NCI-H526 (cell line): ENCODE measurements around the gene GEMIN7.
A peak's percentile ranks its signal among the peaks of the same experiment; 100 is the strongest.

Source experiments
- DNase-seq, 2 experiments: peaks; one replicate each; lab custom pipeline; 2025; lab: John Stamatoyannopoulos, UW

The GEMIN7 gene

GRCh38 chr19:45079063-45079910 is at the start of gene GEMIN7:
Gene GEMIN7, plus strand, starts transcription at chr19:45079260. Its CDS starts 10,855 bp downstream, at chr19:45090115.
- peak; percentile 34 to 88 for DNase-seq

- DNase-seq, result no peak
Measured at GRCh38 chr19:45030825-45031224, 48.2 kb upstream of the GEMIN7 start.

- DNase-seq, result no peak
Measured at GRCh38 chr19:45032421-45032820, 46.6 kb upstream of the GEMIN7 start.

GRCh38 chr19:45035755-45036154 is 43.3 kb upstream of the GEMIN7 start:
- DNase-seq, result no peak

- DNase-seq, result no peak
Measured at GRCh38 chr19:45037393-45038169, 41.5 kb upstream of the GEMIN7 start.

GRCh38 chr19:45038931-45039893 is 39.8 kb upstream of the GEMIN7 start, which contains the start of gene CLASRP:
Gene CLASRP, plus strand, starts transcription at chr19:45039045. Its CDS starts 1,168 bp downstream, at chr19:45040213.
- DNase-seq, result peak; percentile 43 to 93

- DNase-seq, result no peak
Measured at GRCh38 chr19:45040059-45040771, 38.8 kb upstream of the GEMIN7 start.

- no peak for DNase-seq
Measured at GRCh38 chr19:45041125-45041524, 37.9 kb upstream of the GEMIN7 start.

GRCh38 chr19:45045671-45046353 is 33.2 kb upstream of the GEMIN7 start:
- no peak for DNase-seq

- DNase-seq, result no peak
Measured at GRCh38 chr19:45046355-45046754, 32.7 kb upstream of the GEMIN7 start.

GRCh38 chr19:45047188-45047797 is 31.8 kb upstream of the GEMIN7 start:
- no peak for DNase-seq

- no peak for DNase-seq
Measured at GRCh38 chr19:45049073-45049736, 29.9 kb upstream of the GEMIN7 start.

GRCh38 chr19:45050036-45050435 is 29.0 kb upstream of the GEMIN7 start:
- no peak for DNase-seq

- no peak for DNase-seq
Measured at GRCh38 chr19:45051929-45052579, 27.0 kb upstream of the GEMIN7 start.

GRCh38 chr19:45056831-45057230 is 22.2 kb upstream of the GEMIN7 start:
- no peak for DNase-seq

GRCh38 chr19:45057444-45057843 is 21.6 kb upstream of the GEMIN7 start:
- DNase-seq, result no peak

GRCh38 chr19:45058622-45059159 is 20.4 kb upstream of the GEMIN7 start:
- DNase-seq, result no peak

- peak; percentile 50 to 83 for DNase-seq
Measured at GRCh38 chr19:45059258-45059965, 19.6 kb upstream of the GEMIN7 start.
